B cell (primary cell): ENCODE data around the gene CDS2. TPM values are rescaled to one million over a fixed set of nuclear protein-coding genes. Genes with fewer than 3 reads are reported as not detected.

Source experiments
- ATAC-seq: fragments of 200-7000 bp; cut with Tn5 transposase; one replicate; pipeline ENCODE4 v1.10.0; 2021; ENCODE audit warnings: low read depth, mild to moderate bottlenecking, moderate number of reproducible peaks, moderate library complexity
- CTCF ChIA-PET: fragments of 350-600 bp; sonication (Branson Sonifier 250); formaldehyde crosslinking; loops from one replicate; lab custom pipeline; 2021; ENCODE audit warnings: antibody characterized with exemption, inconsistent platforms; lab: Charles Lee
- POLR2A ChIA-PET: fragments of 350-600 bp; sonication (Branson Sonifier 250); formaldehyde crosslinking; loops from one replicate; lab custom pipeline; 2021; ENCODE audit warnings: antibody characterized with exemption; lab: Charles Lee
- DNase-seq: peaks from one replicate; pipeline ENCODE4 v3.0.0; 2013
- H2AFZ ChIP-seq: 2 replicates; pipeline ENCODE4 v1.6.1; 2012; ENCODE audit warnings: mild to moderate bottlenecking, low read depth, low read length; ENCODE audit not compliant: insufficient read depth, poor library complexity, severe bottlenecking
- H3K27ac ChIP-seq, 2 donors: 1 replicate in 1 of 2; 2 replicates in 1 of 2; pipeline ENCODE4 v1.5.1; 2012 to 2013; ENCODE audit warnings: low read length in 2 of 2, mild to moderate bottlenecking in 2 of 2, moderate library complexity in 1 of 2
- H3K27me3 ChIP-seq, 4 experiments: fragments of 200-600 bp in 1 of 4; sonication (generic) in 1 of 4; replicated peaks in 1 of 4; 1 replicate in 2 of 4; 2 replicates in 2 of 4; pipeline versions ENCODE4 v1.6.1 to v1.7.0; 2013 to 2016; ENCODE audit warnings: low read length in 3 of 4, mild to moderate bottlenecking in 2 of 4, mixed read lengths in 1 of 4, moderate library complexity in 1 of 4; ENCODE audit not compliant: insufficient read depth in 4 of 4, control insufficient read depth in 3 of 4; ENCODE audit errors: control extremely low read depth in 1 of 4
- H3K36me3 ChIP-seq, 2 experiments: replicated peaks in 1 of 2; 1 replicate in 1 of 2; 2 replicates in 1 of 2; pipeline versions ENCODE4 v1.6.1 to v1.7.1; 2013; ENCODE audit warnings: low read length in 1 of 2; ENCODE audit not compliant: insufficient read depth in 2 of 2, control insufficient read depth in 1 of 2; ENCODE audit errors: control extremely low read depth in 1 of 2, extremely low read depth in 1 of 2
- H3K4me1 ChIP-seq, 2 donors: fragments of 200-600 bp in 1 of 2; sonication (generic) in 1 of 2; 1 replicate in 1 of 2; 2 replicates in 1 of 2; pipeline versions ENCODE4 v1.5.1 to v1.6.1; 2013 to 2017; ENCODE audit warnings: low read length in 2 of 2; ENCODE audit not compliant: control insufficient read depth in 2 of 2, insufficient read depth in 2 of 2
- H3K4me2 ChIP-seq: replicated peaks from 2 replicates; pipeline ENCODE3; 2012; ENCODE audit warnings: mild to moderate bottlenecking, low read depth, low read length; ENCODE audit not compliant: poor library complexity, severe bottlenecking
- H3K4me3 ChIP-seq, 5 experiments: fragments of 200-600 bp in 1 of 5; sonication (generic) in 1 of 5; 1 replicate in 3 of 5; 2 replicates in 2 of 5; pipeline versions ENCODE4 v1.5.1 to v1.7.0; 2011 to 2016; ENCODE audit warnings: low read length in 4 of 5, mild to moderate bottlenecking in 4 of 5, low read depth in 2 of 5, control low read depth in 1 of 5, moderate library complexity in 1 of 5; ENCODE audit not compliant: insufficient read depth in 1 of 5; ENCODE audit errors: control extremely low read depth in 1 of 5, extremely low read depth in 1 of 5
- H3K79me2 ChIP-seq: fragments of 200-600 bp; sonication (generic); one replicate; pipeline ENCODE4 v1.6.0; 2016; ENCODE audit warnings: low read length; ENCODE audit not compliant: control insufficient read depth, insufficient read depth
- H3K9ac ChIP-seq: fragments of 200-600 bp; sonication (generic); 2 replicates; pipeline ENCODE4 v1.6.1; 2017; ENCODE audit warnings: mild to moderate bottlenecking, low read length, moderate library complexity
- H3K9me3 ChIP-seq, 3 donors: one replicate each; pipeline versions ENCODE4 v1.6.1 to v1.7.1; 2013; ENCODE audit warnings: low read length in 2 of 3; ENCODE audit not compliant: control insufficient read depth in 2 of 3, insufficient read depth in 1 of 3; ENCODE audit errors: control extremely low read depth in 1 of 3
- H4K20me1 ChIP-seq: 2 replicates; pipeline ENCODE4 v1.6.0; 2012; ENCODE audit warnings: mild to moderate bottlenecking, low read length; ENCODE audit not compliant: insufficient read depth, control insufficient read depth, poor library complexity, severe bottlenecking
- H3K27ac Mint-ChIP-seq: one replicate; pipeline ENCODE4 v1.8.0; 2021; ENCODE audit warnings: mixed read lengths
- H3K27me3 Mint-ChIP-seq: one replicate; pipeline ENCODE4 v1.8.0; 2021; ENCODE audit warnings: mixed read lengths
- H3K4me1 Mint-ChIP-seq: one replicate; pipeline ENCODE4 v1.8.0; 2021; ENCODE audit warnings: mixed read lengths
- H3K4me3 Mint-ChIP-seq: one replicate; pipeline ENCODE4 v1.8.0; 2021; ENCODE audit warnings: mixed read lengths
- H3K9me3 Mint-ChIP-seq: one replicate; pipeline ENCODE4 v1.8.0; 2022; ENCODE audit warnings: mixed read lengths; ENCODE audit not compliant: insufficient read depth
- EZH2 ChIP-seq: IDR thresholded peaks from 2 replicates; pipeline ENCODE4 v1.6.1; 2012; ENCODE audit warnings: borderline replicate concordance, low read depth, mild to moderate bottlenecking, moderate library complexity, low read length; ENCODE audit not compliant: insufficient read depth, poor library complexity, severe bottlenecking
- WGBS: methylation state at CpG from one replicate; pipeline ENCODE4 v1.1.5; 2013; ENCODE audit warnings: missing lambda C conversion rate; ENCODE audit not compliant: insufficient coverage; 5-methylcytosine and 5-hydroxymethylcytosine counted together
- intact Hi-C: fragments of 100-400 bp; cut with micrococcal nuclease; formaldehyde crosslinking; loops from one replicate; pipeline ENCODE4 v1.10.0; 2022
- polyA plus RNA-seq: library from polyadenylated mRNA; depleted of rRNA; stranded (reverse); fragments of >200 nt; gene quantifications from 2 replicates; pipeline ENCODE4 v1.2.3, GENCODE V29; 2012
- total RNA-seq, 2 donors: library from RNA; stranded (reverse); fragments of 120-200 nt in 1 of 2; gene quantifications; 1 replicate in 1 of 2; 2 replicates in 1 of 2; pipeline versions ENCODE4 v1.2.3 to v1.2.4, GENCODE V29; 2013 to 2022
- TF ChIP-seq, protein P1 (sequence below): fragments of 200-600 bp; IDR thresholded peaks from one replicate; pipeline ENCODE4 v1.8.0; 2022; ENCODE audit warnings: antibody characterized with exemption, mild to moderate bottlenecking

The CDS2 gene
- total and polyA plus RNA-seq, 2 donors (not counting 1 experiment from before 2014, with no cell fraction given) = 17.3 to 48.6 TPM

DNA sequence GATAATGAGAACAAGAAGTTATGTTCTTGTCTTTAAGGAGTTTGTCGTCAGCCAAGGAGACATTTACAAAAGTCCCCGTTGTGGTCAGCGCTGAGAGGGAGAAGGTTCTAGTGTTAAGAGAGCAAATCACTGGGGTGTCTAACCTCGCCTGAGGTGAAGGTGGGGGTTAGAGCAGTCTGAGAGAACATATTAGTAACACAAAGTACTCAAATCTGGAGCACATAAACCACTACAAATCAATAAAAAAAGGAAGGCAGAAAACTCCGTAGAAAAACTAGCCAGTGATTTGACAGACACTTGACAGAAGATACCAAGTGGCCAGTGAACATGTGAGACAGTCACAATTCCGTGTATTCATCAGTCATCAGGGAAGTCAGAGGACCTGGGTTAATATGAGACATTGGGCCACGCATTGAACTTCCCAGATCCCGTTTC is 45.4 kb downstream of the CDS2 start:
- CTCF ChIA-PET = no interaction called here
- H3K9me3 ChIP-seq = no peaks in the 10 kb centered on the region
- intact Hi-C loops = no loop called here
- peaks cover 28 to 50% of the 10 kb centered on the region in 2 donors for H3K4me1 ChIP-seq
- WGBS = 62% methylated on average over 6 of the region's 8 CpGs
- H3K9ac ChIP-seq = no peak overlapping the region
- Mint-ChIP-seq H3K4me3 (peak overlapping the region; percentile 20), H3K27ac (peak overlapping the region; percentile 62), H3K27me3 (no peaks in the 10 kb centered on the region), H3K4me1 (peaks cover 51% of the 10 kb centered on the region), H3K9me3 (no peaks in the 10 kb centered on the region)
- no peaks in the 10 kb centered on the region for H3K27me3 ChIP-seq
- H3K36me3 ChIP-seq = peaks cover 0 to 39% of the 10 kb centered on the region in 2 experiments
- H3K4me3 ChIP-seq = no peak overlapping the region
- H3K27ac ChIP-seq = no peak overlapping the region
- H4K20me1 ChIP-seq = peaks cover 27% of the 10 kb centered on the region
- H3K79me2 ChIP-seq = peaks cover 58% of the 10 kb centered on the region
- no peak overlapping the region for H2AFZ ChIP-seq
- POLR2A ChIA-PET = no interaction called here
- DNase-seq (no peak), ATAC-seq (no peak)
- TF ChIP-seq EZH2 = no peak
- TF ChIP-seq, protein P1, sequence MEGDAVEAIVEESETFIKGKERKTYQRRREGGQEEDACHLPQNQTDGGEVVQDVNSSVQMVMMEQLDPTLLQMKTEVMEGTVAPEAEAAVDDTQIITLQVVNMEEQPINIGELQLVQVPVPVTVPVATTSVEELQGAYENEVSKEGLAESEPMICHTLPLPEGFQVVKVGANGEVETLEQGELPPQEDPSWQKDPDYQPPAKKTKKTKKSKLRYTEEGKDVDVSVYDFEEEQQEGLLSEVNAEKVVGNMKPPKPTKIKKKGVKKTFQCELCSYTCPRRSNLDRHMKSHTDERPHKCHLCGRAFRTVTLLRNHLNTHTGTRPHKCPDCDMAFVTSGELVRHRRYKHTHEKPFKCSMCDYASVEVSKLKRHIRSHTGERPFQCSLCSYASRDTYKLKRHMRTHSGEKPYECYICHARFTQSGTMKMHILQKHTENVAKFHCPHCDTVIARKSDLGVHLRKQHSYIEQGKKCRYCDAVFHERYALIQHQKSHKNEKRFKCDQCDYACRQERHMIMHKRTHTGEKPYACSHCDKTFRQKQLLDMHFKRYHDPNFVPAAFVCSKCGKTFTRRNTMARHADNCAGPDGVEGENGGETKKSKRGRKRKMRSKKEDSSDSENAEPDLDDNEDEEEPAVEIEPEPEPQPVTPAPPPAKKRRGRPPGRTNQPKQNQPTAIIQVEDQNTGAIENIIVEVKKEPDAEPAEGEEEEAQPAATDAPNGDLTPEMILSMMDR = no peak
- H3K4me2 ChIP-seq = no peak overlapping the region

DNA sequence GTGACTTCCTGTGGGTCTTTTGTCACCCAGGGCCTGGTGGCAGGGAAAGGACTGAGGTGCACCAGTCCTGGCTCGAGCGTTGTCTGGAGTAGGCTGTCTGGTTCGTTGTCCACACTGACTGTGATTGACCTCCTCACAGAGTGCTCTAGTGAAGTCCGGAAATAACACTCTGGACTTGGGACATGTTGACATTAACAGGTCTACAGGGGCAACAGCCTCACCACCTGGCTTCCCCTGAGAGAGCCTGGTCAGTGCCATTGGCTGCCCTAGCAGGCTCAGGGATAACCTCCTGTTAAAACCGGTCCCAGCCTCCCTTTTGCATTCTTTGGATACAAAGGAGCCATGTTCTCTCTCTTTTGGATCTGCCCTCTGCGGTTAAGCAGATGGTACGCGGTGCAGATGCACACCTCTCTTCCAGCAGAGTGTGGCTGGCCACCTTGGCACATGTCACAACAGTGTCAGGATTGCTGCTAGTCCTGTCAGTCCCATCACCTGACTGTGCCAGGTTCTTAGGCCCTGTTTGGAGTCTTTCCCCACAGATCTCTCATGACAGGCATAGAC is 46.2 kb downstream of the CDS2 start:
- no peak for ATAC-seq
- H3K9ac ChIP-seq = no peak overlapping the region
- peaks cover 27% of the 10 kb centered on the region for H4K20me1 ChIP-seq
- WGBS = 96% methylated on average over 8 of the region's 8 CpGs
- H3K9me3 Mint-ChIP-seq = no peaks in the 10 kb centered on the region
- no peak overlapping the region for H2AFZ ChIP-seq
- H3K36me3 ChIP-seq = peaks cover 0 to 46% of the 10 kb centered on the region in 2 experiments
- no peak overlapping the region for H3K27ac ChIP-seq
- no peak for TF ChIP-seq EZH2
- TF ChIP-seq, protein P1 = no peak
- intact Hi-C loops = no loop called here
- no peak for DNase-seq
- no peaks in the 10 kb centered on the region for H3K27me3 Mint-ChIP-seq
- POLR2A ChIA-PET = no interaction called here
- H3K27ac Mint-ChIP-seq = peak overlapping the region; percentile 6
- H3K9me3 ChIP-seq = no peaks in the 10 kb centered on the region
- H3K4me1 ChIP-seq = peaks cover 23 to 42% of the 10 kb centered on the region in 2 donors
- H3K79me2 ChIP-seq = peaks cover 53% of the 10 kb centered on the region
- H3K4me1 Mint-ChIP-seq = peaks cover 45% of the 10 kb centered on the region
- no peak overlapping the region for H3K4me2 ChIP-seq
- no peaks in the 10 kb centered on the region for H3K27me3 ChIP-seq
- no peak overlapping the region for H3K4me3 ChIP-seq
- H3K4me3 Mint-ChIP-seq = no peak overlapping the region
- CTCF ChIA-PET = no interaction called here
